ENCODE measurements around the gene C4B. TPM values are rescaled to one million over a fixed set of nuclear protein-coding genes. Genes with fewer than 3 reads are reported as not detected.
A peak's percentile ranks its signal among the peaks of the same experiment; 100 is the strongest.
"Not testable (repeated sequence)": the region's sequence is repeated elsewhere in the genome, so short reads cannot be mapped to it uniquely, and the experiment has no call there.

Gene C4B
- total RNA-seq (2014; rRNA removed; shearing (Covaris generic)), result 0.78 and 0.86 TPM in 2 replicates

DNA sequence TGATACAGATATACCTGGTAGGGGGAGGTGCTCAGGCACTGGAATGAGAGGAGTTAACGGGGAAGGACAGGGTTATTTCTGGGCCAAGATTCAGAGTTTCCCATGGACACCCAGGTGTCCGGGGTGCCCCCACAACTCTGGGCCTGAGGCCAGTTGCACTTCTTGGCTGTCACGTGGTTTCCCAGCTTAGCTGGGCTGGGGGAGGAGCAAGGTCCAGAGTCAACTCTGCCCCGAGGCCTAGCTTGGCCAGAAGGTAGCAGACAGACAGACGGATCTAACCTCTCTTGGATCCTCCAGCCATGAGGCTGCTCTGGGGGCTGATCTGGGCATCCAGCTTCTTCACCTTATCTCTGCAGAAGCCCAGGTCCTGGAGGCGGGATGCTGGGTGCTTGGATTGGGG is at the start of gene C4B:
C4B (plus strand) TSS at position 249 of the 400 bp plus-strand sequence; CDS start at position 300, 51 bp downstream.
- DNase-seq (ENCODE audit: low spot score); in situ Hi-C loops (cut with HindIII; ENCODE audit: low sequenced_read_pairs): not testable (repeated sequence)

DNA sequence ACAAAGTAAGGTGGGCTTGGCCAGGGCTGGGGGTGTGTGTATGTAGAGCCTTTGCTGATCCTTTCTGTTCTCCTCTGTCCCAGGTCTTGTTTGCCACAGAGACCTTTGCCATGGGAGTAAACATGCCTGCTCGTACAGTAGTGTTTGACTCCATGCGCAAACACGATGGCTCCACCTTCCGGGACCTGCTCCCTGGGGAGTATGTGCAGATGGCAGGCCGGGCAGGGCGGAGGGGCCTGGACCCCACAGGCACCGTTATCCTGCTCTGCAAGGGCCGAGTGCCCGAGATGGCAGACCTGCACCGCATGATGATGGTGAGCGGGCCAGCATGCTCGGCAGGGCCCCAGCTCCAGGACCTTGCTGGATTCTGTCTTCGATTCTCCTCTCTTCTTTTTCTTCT is 48.9 kb upstream of the C4B start:
- DNase-seq (ENCODE audit: low spot score), result no peak
- in situ Hi-C loops (cut with HindIII; ENCODE audit: low sequenced_read_pairs), result no loop called here

- in situ Hi-C loops (cut with HindIII; ENCODE audit: low sequenced_read_pairs), result no loop called here
These were observed 48.1 kb upstream of the C4B start for GRCh38 chr6:31966506-31966905.

DNA sequence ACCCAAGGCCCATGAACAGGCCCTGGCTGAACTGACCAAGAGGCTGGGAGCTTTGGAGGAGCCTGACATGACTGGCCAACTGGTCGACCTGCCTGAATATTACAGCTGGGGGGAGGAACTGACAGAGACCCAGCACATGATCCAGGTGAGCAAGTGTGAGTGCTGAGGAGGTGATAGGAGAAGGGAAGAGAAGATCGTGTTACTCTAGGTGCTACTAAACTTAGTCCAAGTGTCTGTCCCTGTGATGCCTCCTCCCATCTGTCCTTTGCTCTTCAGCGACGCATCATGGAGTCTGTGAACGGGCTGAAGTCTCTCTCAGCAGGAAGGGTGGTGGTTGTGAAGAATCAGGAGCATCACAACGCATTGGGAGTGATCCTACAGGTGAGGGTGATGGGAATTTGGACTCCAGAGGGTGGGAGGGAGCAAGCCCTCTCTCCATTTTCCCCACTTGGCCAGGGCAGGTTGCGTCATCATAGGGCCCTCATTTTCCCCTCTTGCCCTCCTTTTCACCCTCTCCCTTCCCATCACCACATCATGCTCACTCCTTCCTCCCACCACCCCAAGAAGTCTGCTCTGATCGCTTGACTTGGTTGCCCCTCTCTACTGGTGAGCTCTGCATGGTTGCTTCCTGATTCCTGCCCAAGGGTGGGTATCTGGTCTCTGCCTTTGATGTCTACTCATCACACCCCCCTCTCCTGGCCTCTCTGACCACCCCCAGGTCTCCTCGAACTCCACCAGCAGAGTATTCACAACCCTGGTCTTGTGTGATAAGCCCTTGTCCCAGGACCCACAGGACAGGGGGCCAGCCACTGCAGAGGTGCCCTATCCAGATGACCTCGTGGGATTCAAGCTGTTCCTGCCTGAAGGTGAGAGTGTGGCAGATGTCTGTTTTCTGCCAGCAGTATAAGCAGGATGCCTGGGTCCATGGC is 47.3 kb upstream of the C4B start:
- no peak for DNase-seq (ENCODE audit: low spot score)
- in situ Hi-C loops (cut with HindIII; ENCODE audit: low sequenced_read_pairs), result no loop called here

More at GRCh38 chr6:31966506-31966905, 48.1 kb upstream of the C4B start:
- no peak for DNase-seq (ENCODE audit: low spot score)

DNA sequence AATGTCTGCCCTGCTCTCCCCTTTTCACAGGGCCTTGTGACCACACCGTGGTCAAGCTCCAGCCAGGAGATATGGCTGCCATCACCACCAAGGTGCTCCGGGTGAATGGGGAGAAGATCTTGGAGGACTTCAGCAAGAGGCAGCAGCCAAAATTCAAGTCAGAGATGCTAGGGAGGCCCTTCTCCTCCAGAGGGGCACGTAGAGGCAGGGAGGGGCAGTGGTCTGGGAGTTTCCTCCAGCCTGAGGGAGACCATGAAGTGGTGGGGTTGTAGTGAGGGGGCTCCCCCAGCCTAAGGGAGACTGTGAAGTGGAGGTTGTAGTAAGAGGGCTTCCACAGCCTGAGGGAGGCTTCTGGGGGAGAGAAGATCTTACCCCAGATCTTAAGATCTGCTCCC is 46.7 kb upstream of the C4B start:
- in situ Hi-C loops (cut with HindIII; ENCODE audit: low sequenced_read_pairs), result no loop called here
- no peak for DNase-seq (ENCODE audit: low spot score)

- in situ Hi-C loops (cut with HindIII; ENCODE audit: low sequenced_read_pairs), result no loop called here
- DNase-seq (ENCODE audit: low spot score), result no peak
These were observed 46.3 kb upstream of the C4B start for GRCh38 chr6:31968326-31968725.

- in situ Hi-C loops (cut with HindIII; ENCODE audit: low sequenced_read_pairs), result no loop called here
- DNase-seq (ENCODE audit: low spot score), result no peak
These were observed 45.5 kb upstream of the C4B start for GRCh38 chr6:31968791-31969711.

- in situ Hi-C loops (cut with HindIII; ENCODE audit: low sequenced_read_pairs), result no loop called here
- DNase-seq (ENCODE audit: low spot score), result no peak
These were observed 44.6 kb upstream of the C4B start for GRCh38 chr6:31969712-31970603.

GRCh38 chr6:31970604-31971271 is 43.9 kb upstream of the C4B start:
- DNase-seq (ENCODE audit: low spot score), result peak; percentile 24
- in situ Hi-C loops (cut with HindIII; ENCODE audit: low sequenced_read_pairs), result no loop called here

DNA sequence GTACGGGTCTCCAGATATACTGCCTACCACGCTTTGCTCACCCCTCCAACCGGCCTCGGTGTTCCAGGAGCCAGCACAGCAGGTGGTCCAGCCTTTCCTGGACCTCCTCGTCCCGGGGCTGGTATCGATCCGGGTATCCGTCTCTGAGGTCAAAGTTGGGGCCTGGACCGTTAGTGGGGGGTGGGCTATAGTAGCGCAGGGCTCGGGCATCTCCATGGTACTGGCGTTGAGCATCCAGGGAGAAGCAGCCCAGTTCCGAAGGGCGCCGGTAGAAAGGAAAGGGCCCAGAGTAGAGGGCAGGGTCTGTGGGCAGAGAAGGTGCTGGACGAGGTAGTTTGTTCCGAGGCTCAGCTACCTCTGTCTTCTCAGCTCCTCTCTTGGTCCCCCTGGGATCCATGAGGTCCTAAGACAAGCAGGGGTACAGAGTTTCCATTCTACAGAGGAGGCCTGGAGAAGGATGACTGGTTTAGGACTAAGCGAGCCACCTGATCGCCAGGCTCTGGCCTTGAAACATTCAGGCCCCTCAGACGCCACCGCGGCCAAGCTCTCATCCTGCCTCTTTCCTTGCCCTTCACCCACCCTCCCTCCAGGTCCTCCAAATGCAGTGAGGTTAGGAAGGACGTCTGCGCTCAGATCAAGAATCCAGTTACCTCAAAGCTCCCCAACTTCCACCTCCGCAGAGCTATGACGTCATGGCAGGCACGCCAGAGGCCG is 43.2 kb upstream of the C4B start:
- DNase-seq (ENCODE audit: low spot score), result no peak
- in situ Hi-C loops (cut with HindIII; ENCODE audit: low sequenced_read_pairs), result no loop called here

DNA sequence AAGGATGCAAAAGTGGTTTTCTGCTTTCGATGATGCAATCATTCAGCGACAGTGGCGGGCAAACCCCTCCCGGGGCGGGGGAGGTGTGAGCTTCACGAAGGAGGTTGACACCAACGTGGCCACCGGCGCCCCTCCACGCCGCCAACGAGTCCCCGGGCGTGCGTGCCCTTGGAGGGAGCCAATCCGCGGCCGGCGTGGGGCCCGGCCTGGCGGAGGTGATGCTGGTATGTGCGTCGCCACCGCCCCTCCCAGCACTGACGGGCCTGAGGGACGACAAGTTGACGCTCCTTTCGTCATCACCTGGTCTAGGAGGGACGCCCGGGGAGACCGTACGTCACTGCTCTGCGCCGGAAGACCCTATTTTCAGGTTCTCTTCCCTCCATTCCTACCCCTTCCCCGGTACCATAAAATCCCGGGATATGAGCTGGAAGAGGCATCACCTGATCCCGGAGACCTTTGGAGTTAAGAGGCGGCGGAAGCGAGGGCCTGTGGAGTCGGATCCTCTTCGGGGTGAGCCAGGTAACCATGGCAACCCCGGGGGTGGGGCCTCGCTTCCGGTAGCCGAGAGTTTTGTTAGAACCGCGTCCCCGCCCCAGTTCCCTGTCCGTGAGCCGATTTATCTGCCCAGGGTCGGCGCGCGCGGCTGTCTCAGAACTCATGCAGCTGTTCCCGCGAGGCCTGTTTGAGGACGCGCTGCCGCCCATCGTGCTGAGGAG is 42.4 kb upstream of the C4B start, which contains the start of gene DXO:
DXO (minus strand) TSS at position 146 of the 716 bp plus-strand sequence. CDS start 463 bp downstream, outside the sequence.
- peak; percentile 99 for DNase-seq (ENCODE audit: low spot score)
- in situ Hi-C loops (cut with HindIII; ENCODE audit: low sequenced_read_pairs), result no loop called here

DNA sequence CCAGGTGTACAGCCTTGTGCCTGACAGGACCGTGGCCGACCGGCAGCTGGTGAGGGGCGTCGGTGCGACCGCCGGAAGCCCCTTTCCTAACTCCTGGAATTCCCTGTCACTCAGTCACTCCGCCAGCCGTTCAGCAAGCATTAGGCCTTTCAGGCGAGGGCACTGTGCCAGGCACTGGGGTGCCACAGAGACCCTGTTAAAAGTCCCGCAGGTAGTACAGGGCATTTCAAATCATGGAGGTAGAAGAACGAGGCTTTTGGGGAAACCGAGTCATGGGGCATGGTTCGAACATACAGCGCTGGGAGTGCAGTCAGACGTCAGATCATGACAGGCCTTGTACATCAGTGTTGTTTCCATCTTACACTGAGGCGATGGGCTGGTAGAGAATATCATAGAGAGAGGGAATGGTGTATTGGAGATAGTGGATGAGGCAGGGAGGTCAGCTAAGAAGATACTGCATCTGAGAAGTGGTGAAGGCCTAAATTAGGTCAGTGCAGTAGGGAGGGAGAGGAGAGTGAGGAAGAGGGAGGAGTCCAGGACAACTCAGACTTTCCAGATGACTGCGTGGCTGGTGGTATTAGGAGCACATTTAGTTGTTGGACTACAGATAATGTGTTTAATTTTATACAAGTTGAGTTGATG is 41.8 kb upstream of the C4B start:
- DNase-seq (ENCODE audit: low spot score), result no peak
- in situ Hi-C loops (cut with HindIII; ENCODE audit: low sequenced_read_pairs), result no loop called here

- in situ Hi-C loops (cut with HindIII; ENCODE audit: low sequenced_read_pairs), result not testable (repeated sequence)
These were observed 38.5 kb upstream of the C4B start for GRCh38 chr6:31976065-31976464.

DNA sequence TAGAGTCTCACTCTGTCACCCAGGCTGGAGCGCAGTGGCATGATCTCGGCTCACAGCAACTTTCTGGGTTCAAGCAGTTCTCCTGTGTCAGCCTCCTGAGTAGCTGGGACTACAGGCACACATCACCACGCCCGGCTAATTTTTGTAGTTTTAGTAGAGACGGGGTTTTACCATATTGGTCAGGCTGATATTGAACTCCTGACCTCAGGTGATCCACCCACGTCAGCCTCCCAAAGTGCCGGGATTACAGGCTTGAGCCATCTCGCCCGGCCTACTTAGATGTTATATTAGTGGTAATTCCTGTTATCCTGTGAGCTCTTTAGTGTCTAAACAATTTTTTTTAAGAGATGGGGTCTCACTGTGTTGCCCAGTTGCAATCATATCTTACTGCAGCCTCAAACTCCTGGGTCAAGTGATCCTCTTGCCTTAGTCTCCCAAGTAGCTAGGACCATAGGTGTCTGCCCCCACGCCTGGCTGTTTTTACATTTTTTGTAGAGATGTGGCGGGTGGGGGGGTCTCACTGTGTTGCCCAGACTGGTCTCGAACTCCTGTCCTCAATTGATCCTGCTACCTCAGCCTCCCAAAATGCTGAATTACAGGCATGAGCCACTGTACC is 36.7 kb upstream of the C4B start:
- DNase-seq (ENCODE audit: low spot score), result no peak
- in situ Hi-C loops (cut with HindIII; ENCODE audit: low sequenced_read_pairs), result no loop called here

More at GRCh38 chr6:31976065-31976464, 38.5 kb upstream of the C4B start:
- DNase-seq (ENCODE audit: low spot score), result not testable (repeated sequence)

DNA sequence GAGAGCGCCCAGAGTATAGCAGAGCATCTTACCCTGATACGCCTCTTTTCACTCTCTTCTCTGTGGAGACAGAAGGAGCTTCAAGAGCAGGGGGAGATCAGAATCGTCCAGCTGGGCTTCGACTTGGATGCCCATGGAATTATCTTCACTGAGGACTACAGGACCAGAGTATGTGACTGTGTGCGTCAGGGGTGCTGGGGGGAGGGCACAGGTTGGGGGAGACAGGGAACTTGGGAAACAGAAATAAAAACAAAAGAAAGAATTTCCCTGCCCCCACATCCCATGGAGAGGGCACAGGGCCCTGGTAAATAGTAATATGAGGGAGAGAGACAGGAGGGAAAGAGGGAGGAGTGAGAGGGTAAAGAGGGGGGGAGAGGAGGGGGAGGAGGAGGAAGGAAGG is 35.8 kb upstream of the C4B start:
- in situ Hi-C loops (cut with HindIII; ENCODE audit: low sequenced_read_pairs), result no loop called here

GRCh38 chr6:31979238-31979898 is 35.2 kb upstream of the C4B start:
- in situ Hi-C loops (cut with HindIII; ENCODE audit: low sequenced_read_pairs), result no loop called here
- DNase-seq (ENCODE audit: low spot score), result no peak

More for the DNA sequence above, 35.8 kb upstream of the C4B start:
- no peak for DNase-seq (ENCODE audit: low spot score)
